Ascending aorta (tissue), 2 donors: Measurements from ENCODE around the gene MSH4. TPM values are rescaled to one million over a fixed set of nuclear protein-coding genes. Genes with fewer than 3 reads are reported as not detected.

Source experiments
- DNase-seq, 2 donors: peaks; one replicate each; pipeline ENCODE4 v3.0.0-alpha.2; 2019; ENCODE audit warnings: low spot score in 2 of 2
- H3K27ac ChIP-seq, 2 donors: fragments of 200-600 bp; sonication (generic); one replicate each; pipeline ENCODE4 v1.5.1; 2016 to 2017; ENCODE audit warnings: mild to moderate bottlenecking in 1 of 2
- H3K27me3 ChIP-seq: fragments of 200-600 bp; sonication (generic); one replicate; pipeline ENCODE4 v1.5.1; 2017
- H3K36me3 ChIP-seq, 2 donors: fragments of 200-600 bp; sonication (generic); one replicate each; pipeline ENCODE4 v1.5.1; 2016
- H3K4me1 ChIP-seq, 2 donors: fragments of 200-600 bp; sonication (generic); one replicate each; pipeline ENCODE4 v1.5.1; 2016 to 2017; ENCODE audit warnings: mild to moderate bottlenecking in 1 of 2
- H3K4me3 ChIP-seq, 2 donors: fragments of 200-600 bp; sonication (generic); one replicate each; pipeline ENCODE4 v1.5.1; 2016 to 2017; ENCODE audit warnings: mild to moderate bottlenecking in 1 of 2
- H3K9me3 ChIP-seq, 2 donors: fragments of 200-600 bp; sonication (generic); one replicate each; pipeline ENCODE4 v1.5.1; 2016
- CTCF ChIP-seq, 3 experiments: fragments of 200-600 bp in 2 of 3; fragments of 450-650 bp in 1 of 3; sonication (generic) in 2 of 3; IDR thresholded peaks; one replicate each; pipeline ENCODE4 v1.5.1; 2016 to 2019; ENCODE audit warnings: antibody characterized with exemption in 3 of 3, mild to moderate bottlenecking in 1 of 3, moderate library complexity in 1 of 3
- intact Hi-C: fragments of 100-400 bp; cut with DNase I; formaldehyde crosslinking; loops from one replicate; pipeline ENCODE4 v1.15.1; 2023
- total RNA-seq: library from RNA; depleted of rRNA; stranded (reverse); fragments of >200 nt; gene quantifications from one replicate; pipeline ENCODE4 v1.1.0, GENCODE V29; 2016

MSH4 gene
- total RNA-seq, 1 donor from 2014 or later = not detected

DNA sequence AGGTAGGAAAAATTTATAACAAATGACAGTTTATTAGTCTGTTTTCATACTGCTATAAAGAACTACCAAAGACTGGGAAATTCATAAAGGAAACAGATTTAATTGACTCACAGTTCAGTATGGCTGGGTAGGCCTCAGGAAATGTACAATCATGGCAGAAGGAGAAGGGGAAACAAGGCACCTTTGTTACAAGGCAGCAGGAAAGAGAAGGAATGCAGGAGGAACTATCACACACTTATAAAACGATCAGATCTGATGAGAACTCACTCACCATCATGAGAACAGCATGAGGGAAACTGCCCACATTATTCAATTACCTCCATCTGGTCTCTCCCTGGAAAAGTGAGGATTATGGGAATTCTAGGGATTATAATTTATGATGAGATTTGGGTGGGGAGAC lies 74.3 kb downstream of the MSH4 start:
- H3K27me3 ChIP-seq = no peaks in the 10 kb centered on the region
- no peak overlapping the region for H3K27ac ChIP-seq
- no peaks in the 10 kb centered on the region for H3K9me3 ChIP-seq
- no peak overlapping the region for H3K4me3 ChIP-seq
- H3K36me3 ChIP-seq = no peaks in the 10 kb centered on the region
- no peak for TF ChIP-seq CTCF (IDR thresholded peaks at IDR 0.05)
- H3K4me1 ChIP-seq = no peaks in the 10 kb centered on the region
- no peak for DNase-seq
- intact Hi-C loops = no loop called here

GRCh38 chr1:75879985-75880384 lies 83.3 kb downstream of the MSH4 start:
- Histone ChIP-seq H3K27ac (no peak overlapping the region), H3K4me1 (no peaks in the 10 kb centered on the region), H3K27me3 (no peaks in the 10 kb centered on the region), H3K9me3 (no peaks in the 10 kb centered on the region), H3K4me3 (no peak overlapping the region), H3K36me3 (no peaks in the 10 kb centered on the region)
- TF ChIP-seq CTCF (IDR thresholded peaks at IDR 0.05) = no peak
- DNase-seq = no peak
- intact Hi-C loops = no loop called here

GRCh38 chr1:75884437-75884836 lies 87.8 kb downstream of the MSH4 start:
- Histone ChIP-seq H3K4me1 (no peaks in the 10 kb centered on the region), H3K4me3 (no peak overlapping the region), H3K9me3 (no peaks in the 10 kb centered on the region), H3K36me3 (no peaks in the 10 kb centered on the region), H3K27me3 (no peaks in the 10 kb centered on the region), H3K27ac (no peak overlapping the region)
- no peak for DNase-seq
- TF ChIP-seq CTCF (IDR thresholded peaks at IDR 0.05) = no peak
- intact Hi-C loops = no loop called here

GRCh38 chr1:75901371-75901770 lies 104.7 kb downstream of the MSH4 start:
- H3K4me3 ChIP-seq = no peak overlapping the region
- H3K36me3 ChIP-seq = no peaks in the 10 kb centered on the region
- no peak for TF ChIP-seq CTCF (IDR thresholded peaks at IDR 0.05)
- intact Hi-C loops = no loop called here
- no peaks in the 10 kb centered on the region for H3K27me3 ChIP-seq
- no peak overlapping the region for H3K27ac ChIP-seq
- no peaks in the 10 kb centered on the region for H3K4me1 ChIP-seq
- H3K9me3 ChIP-seq = no peaks in the 10 kb centered on the region
- no peak for DNase-seq

GRCh38 chr1:75908717-75909152 lies 112.1 kb downstream of the MSH4 start:
- Histone ChIP-seq H3K9me3 (peaks cover 0 to 4% of the 10 kb centered on the region in 2 donors), H3K27me3 (no peaks in the 10 kb centered on the region), H3K27ac (no peak overlapping the region), H3K4me3 (no peak overlapping the region), H3K4me1 (no peaks in the 10 kb centered on the region), H3K36me3 (no peaks in the 10 kb centered on the region)
- TF ChIP-seq CTCF (IDR thresholded peaks at IDR 0.05) = no peak
- no peak for DNase-seq
- intact Hi-C loops = no loop called here

GRCh38 chr1:75916834-75917233 lies 120.2 kb downstream of the MSH4 start:
- no peaks in the 10 kb centered on the region for H3K4me1 ChIP-seq
- DNase-seq = no peak
- H3K9me3 ChIP-seq = no peaks in the 10 kb centered on the region
- H3K27me3 ChIP-seq = no peaks in the 10 kb centered on the region
- no peak overlapping the region for H3K4me3 ChIP-seq
- intact Hi-C loops = no loop called here
- H3K36me3 ChIP-seq = no peaks in the 10 kb centered on the region
- TF ChIP-seq CTCF (IDR thresholded peaks at IDR 0.05) = no peak
- H3K27ac ChIP-seq = no peak overlapping the region
